Measurements from ENCODE around the gene ZNF778. TPM values are rescaled to one million over a fixed set of nuclear protein-coding genes. Genes with fewer than 3 reads are reported as not detected.

The ZNF778 gene
- polyA plus RNA-seq, 1 donor: 4.3 TPM

- H3K9me3 ChIP-seq (ENCODE audit: control insufficient read depth, low read depth, low read length): peaks cover 40% of the 10 kb centered on the region
- H3K36me3 ChIP-seq (ENCODE audit: control insufficient read depth, insufficient read depth, low read length): peaks cover 74% of the 10 kb centered on the region
- whole genome bisulfite sequencing (ENCODE audit: insufficient coverage, low lambda C conversion rate): no CpG with 5 or more reads among the region's 28 CpGs
Observed at GRCh38 chr16:89281189-89281577, 63.7 kb downstream of the ZNF778 start.

GRCh38 chr16:89281829-89282228 is 64.3 kb downstream of the ZNF778 start:
- DNase-seq: no peak
- Histone ChIP-seq H3K4me3 (ENCODE audit: low read length) (no peak overlapping the region), H3K27ac (ENCODE audit: low read length) (no peak overlapping the region), H3K4me1 (ENCODE audit: control insufficient read depth, insufficient read depth, low read length) (no peaks in the 10 kb centered on the region), H3K36me3 (ENCODE audit: control insufficient read depth, insufficient read depth, low read length) (peaks cover 77% of the 10 kb centered on the region), H3K9me3 (ENCODE audit: control insufficient read depth, low read depth, low read length) (peaks cover 40% of the 10 kb centered on the region), H3K27me3 (ENCODE audit: control insufficient read depth, insufficient read depth, low read length) (no peaks in the 10 kb centered on the region)
- WGBS (ENCODE audit: insufficient coverage, low lambda C conversion rate): 99% methylated on average over 11 of the region's 20 CpGs

More at GRCh38 chr16:89281189-89281577, 63.7 kb downstream of the ZNF778 start:
- DNase-seq: no peak
- Histone ChIP-seq H3K27ac (ENCODE audit: low read length) (no peak overlapping the region), H3K4me1 (ENCODE audit: control insufficient read depth, insufficient read depth, low read length) (no peaks in the 10 kb centered on the region), H3K4me3 (ENCODE audit: low read length) (no peak overlapping the region), H3K27me3 (ENCODE audit: control insufficient read depth, insufficient read depth, low read length) (no peaks in the 10 kb centered on the region)

DNA sequence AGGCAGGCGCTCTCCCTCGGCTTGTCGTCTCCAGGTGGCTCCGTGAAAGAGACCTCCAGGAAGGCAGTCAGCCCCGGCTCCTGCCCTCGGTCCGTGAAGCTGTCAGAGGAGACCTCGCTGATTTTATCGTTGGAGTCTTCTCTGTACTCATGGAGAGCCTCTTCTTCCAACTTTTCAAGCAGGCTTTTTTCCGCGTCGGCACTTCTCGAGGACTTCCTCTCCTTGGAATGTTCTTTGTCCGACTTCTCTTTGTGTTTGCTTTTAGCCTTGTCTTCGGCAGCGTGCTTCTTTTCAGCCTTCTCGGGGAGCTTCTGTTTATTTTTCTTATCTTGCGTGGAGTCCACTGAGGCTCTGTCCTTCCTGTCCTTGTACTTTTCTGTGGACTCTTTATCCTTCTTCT is 65.0 kb downstream of the ZNF778 start:
- DNase-seq: no peak
- Histone ChIP-seq H3K36me3 (ENCODE audit: control insufficient read depth, insufficient read depth, low read length) (peaks cover 77% of the 10 kb centered on the region), H3K9me3 (ENCODE audit: control insufficient read depth, low read depth, low read length) (peaks cover 40% of the 10 kb centered on the region), H3K27me3 (ENCODE audit: control insufficient read depth, insufficient read depth, low read length) (no peaks in the 10 kb centered on the region), H3K4me1 (ENCODE audit: control insufficient read depth, insufficient read depth, low read length) (no peaks in the 10 kb centered on the region), H3K27ac (ENCODE audit: low read length) (no peak overlapping the region), H3K4me3 (ENCODE audit: low read length) (no peak overlapping the region)
- 74% methylated on average over 9 of the region's 18 CpGs for WGBS (ENCODE audit: insufficient coverage, low lambda C conversion rate)

GRCh38 chr16:89283449-89283848 is 65.9 kb downstream of the ZNF778 start:
- no peak for DNase-seq
- H3K4me1 ChIP-seq (ENCODE audit: control insufficient read depth, insufficient read depth, low read length): no peaks in the 10 kb centered on the region
- peaks cover 80% of the 10 kb centered on the region for H3K36me3 ChIP-seq (ENCODE audit: control insufficient read depth, insufficient read depth, low read length)
- H3K9me3 ChIP-seq (ENCODE audit: control insufficient read depth, low read depth, low read length): peaks cover 40% of the 10 kb centered on the region
- WGBS (ENCODE audit: insufficient coverage, low lambda C conversion rate): 95% methylated on average over 10 of the region's 20 CpGs
- H3K27ac ChIP-seq (ENCODE audit: low read length): no peak overlapping the region
- H3K27me3 ChIP-seq (ENCODE audit: control insufficient read depth, insufficient read depth, low read length): no peaks in the 10 kb centered on the region
- H3K4me3 ChIP-seq (ENCODE audit: low read length): no peak overlapping the region

DNA sequence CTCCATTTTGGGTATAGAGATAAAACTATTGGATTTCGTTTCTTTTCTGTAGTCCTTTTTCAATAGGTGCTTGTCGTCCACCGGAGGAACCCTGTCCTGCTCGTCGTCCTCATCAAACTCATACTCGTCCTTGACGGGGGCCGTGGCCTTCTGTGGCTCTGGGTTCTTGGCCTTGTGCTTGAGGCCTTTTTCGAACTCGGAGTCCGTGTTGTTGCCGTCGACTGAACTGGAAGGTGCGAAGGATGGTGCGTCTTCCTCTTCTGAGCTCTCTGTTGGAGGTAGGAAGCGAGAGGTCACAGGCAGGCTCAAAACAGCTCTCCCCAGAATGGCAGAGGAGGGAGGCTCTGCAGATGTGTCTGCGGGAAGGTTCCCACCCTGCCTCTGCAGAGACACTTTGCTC is 67.9 kb downstream of the ZNF778 start:
- H3K27me3 ChIP-seq (ENCODE audit: control insufficient read depth, insufficient read depth, low read length): no peaks in the 10 kb centered on the region
- no peak for DNase-seq
- H3K4me3 ChIP-seq (ENCODE audit: low read length): no peak overlapping the region
- peaks cover 31% of the 10 kb centered on the region for H3K9me3 ChIP-seq (ENCODE audit: control insufficient read depth, low read depth, low read length)
- no peak overlapping the region for H3K27ac ChIP-seq (ENCODE audit: low read length)
- peaks cover 76% of the 10 kb centered on the region for H3K36me3 ChIP-seq (ENCODE audit: control insufficient read depth, insufficient read depth, low read length)
- H3K4me1 ChIP-seq (ENCODE audit: control insufficient read depth, insufficient read depth, low read length): no peaks in the 10 kb centered on the region
- WGBS (ENCODE audit: insufficient coverage, low lambda C conversion rate): 100% methylated on average over 1 of the region's 17 CpGs

DNA sequence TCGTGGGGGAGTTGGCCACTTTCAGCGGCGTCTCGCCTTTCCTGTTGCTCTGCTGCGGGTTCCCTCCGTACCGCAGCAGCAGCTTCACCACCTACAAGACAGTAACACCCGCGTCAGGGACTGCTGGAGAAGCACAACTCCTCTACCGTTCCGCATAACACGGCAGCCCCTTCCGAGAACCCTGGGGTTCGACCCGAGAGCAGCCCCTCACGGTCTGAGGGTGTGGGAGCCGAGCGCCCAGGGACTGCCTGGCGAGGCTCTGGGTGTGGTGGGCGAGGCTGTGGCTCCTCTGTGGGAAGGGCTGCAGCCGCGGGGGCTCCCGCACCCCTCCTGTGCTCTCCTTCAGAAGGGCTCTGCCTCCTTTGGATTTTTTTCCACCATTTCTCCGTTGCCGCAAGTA is 68.6 kb downstream of the ZNF778 start:
- WGBS (ENCODE audit: insufficient coverage, low lambda C conversion rate): no CpG with 5 or more reads among the region's 25 CpGs
- H3K9me3 ChIP-seq (ENCODE audit: control insufficient read depth, low read depth, low read length): peaks cover 24% of the 10 kb centered on the region
- peaks cover 75% of the 10 kb centered on the region for H3K36me3 ChIP-seq (ENCODE audit: control insufficient read depth, insufficient read depth, low read length)

More for the DNA sequence above, 68.6 kb downstream of the ZNF778 start:
- no peaks in the 10 kb centered on the region for H3K4me1 ChIP-seq (ENCODE audit: control insufficient read depth, insufficient read depth, low read length)
- no peak for DNase-seq
- H3K27ac ChIP-seq (ENCODE audit: low read length): no peak overlapping the region
- H3K27me3 ChIP-seq (ENCODE audit: control insufficient read depth, insufficient read depth, low read length): no peaks in the 10 kb centered on the region
- H3K4me3 ChIP-seq (ENCODE audit: low read length): no peak overlapping the region

Other genes starting within 250 kb of the ZNF778 start
- 7.4 TPM for gene CBFA2T3, start 240.5 kb upstream of the ZNF778 start, polyA plus RNA-seq
- gene ACSF3, start 123.9 kb upstream of the ZNF778 start, polyA plus RNA-seq: 30.8 TPM
- 1.1 TPM for gene CDH15, start 46.0 kb upstream of the ZNF778 start, polyA plus RNA-seq
- 8.8 TPM for gene SLC22A31, start 17.2 kb upstream of the ZNF778 start, polyA plus RNA-seq